ENCODE measurements around the gene PUDP. TPM values are rescaled to one million over a fixed set of nuclear protein-coding genes. Genes with fewer than 3 reads are reported as not detected.

PUDP gene
- polyA plus RNA-seq, 1 donor from 2014 or later, result 18.2 TPM

- no peak overlapping the region for H3K4me2 ChIP-seq (ENCODE audit: low read length)
- no peaks in the 10 kb centered on the region for H4K20me1 ChIP-seq (ENCODE audit: insufficient read depth)
- no peaks in the 10 kb centered on the region for H3K79me2 ChIP-seq (replicated peaks; ENCODE audit: insufficient read depth, low read length)
- no peaks in the 10 kb centered on the region for H3K27me3 ChIP-seq (ENCODE audit: insufficient read depth, low read depth, low read length)
- H2AFZ ChIP-seq (ENCODE audit: low read depth, low read length), result no peak overlapping the region
- no peak for TF ChIP-seq MXI1 (conservative IDR thresholded peaks at IDR 0.05; ENCODE audit: poor library complexity, severe bottlenecking)
- no peak for TF ChIP-seq CTCF (IDR thresholded peaks at IDR 0.05; ENCODE audit: poor library complexity, severe bottlenecking)
- TF ChIP-seq RAD21 (conservative IDR thresholded peaks at IDR 0.05), result no peak
- TF ChIP-seq EZH2 (IDR thresholded peaks at IDR 0.05; ENCODE audit: borderline replicate concordance, insufficient read depth, low read length, poor library complexity, severe bottlenecking), result no peak
- TF ChIP-seq REST (IDR thresholded peaks at IDR 0.05; ENCODE audit: borderline replicate concordance), result no peak
- TF ChIP-seq POLR2AphosphoS5 (IDR thresholded peaks at IDR 0.05), result no peak
- no peak for TF ChIP-seq EP300 (conservative IDR thresholded peaks at IDR 0.05; ENCODE audit: poor library complexity, severe bottlenecking)
- no peak for TF ChIP-seq SMC3 (conservative IDR thresholded peaks at IDR 0.05; ENCODE audit: poor library complexity)
- TF ChIP-seq TAF1 (IDR thresholded peaks at IDR 0.05; ENCODE audit: low read depth), result no peak
- no peaks in the 10 kb centered on the region for H3F3A ChIP-seq (ENCODE audit: insufficient read depth, low read length, poor library complexity, severe bottlenecking)
- H3K9me2 ChIP-seq (ENCODE audit: insufficient read depth, low read length), result no peaks in the 10 kb centered on the region
- no peaks in the 10 kb centered on the region for H3K36me3 ChIP-seq (ENCODE audit: insufficient read depth, low read length)
- H3K9me3 ChIP-seq (ENCODE audit: low read length), result no peaks in the 10 kb centered on the region
- H3K9ac ChIP-seq (ENCODE audit: low read length), result no peak overlapping the region
- H3K27ac ChIP-seq (ENCODE audit: low read length), result no peak overlapping the region
- no peak overlapping the region for H3K4me3 ChIP-seq (ENCODE audit: low read length)
These were observed 58.9 kb downstream of the PUDP start for GRCh38 chrX:7088968-7089615.

GRCh38 chrX:7086384-7086783 is 61.6 kb downstream of the PUDP start:
- Histone ChIP-seq H4K20me1 (ENCODE audit: insufficient read depth) (no peaks in the 10 kb centered on the region), H3K27ac (ENCODE audit: low read length) (no peak overlapping the region), H3K9me3 (ENCODE audit: low read length) (no peaks in the 10 kb centered on the region), H3K4me2 (ENCODE audit: low read length) (no peak overlapping the region), H3F3A (ENCODE audit: insufficient read depth, low read length, poor library complexity, severe bottlenecking) (no peaks in the 10 kb centered on the region), H3K79me2 (replicated peaks; ENCODE audit: insufficient read depth, low read length) (no peaks in the 10 kb centered on the region), H3K9me2 (ENCODE audit: insufficient read depth, low read length) (no peaks in the 10 kb centered on the region), H3K4me3 (ENCODE audit: low read length) (no peak overlapping the region), H3K27me3 (ENCODE audit: insufficient read depth, low read depth, low read length) (no peaks in the 10 kb centered on the region), H3K36me3 (ENCODE audit: insufficient read depth, low read length) (no peaks in the 10 kb centered on the region), H2AFZ (ENCODE audit: low read depth, low read length) (no peak overlapping the region), H3K9ac (ENCODE audit: low read length) (no peak overlapping the region)
- TF ChIP-seq SMC3 (conservative IDR thresholded peaks at IDR 0.05; ENCODE audit: poor library complexity) (no peak), REST (IDR thresholded peaks at IDR 0.05; ENCODE audit: borderline replicate concordance) (no peak), POLR2AphosphoS5 (IDR thresholded peaks at IDR 0.05) (no peak), RAD21 (conservative IDR thresholded peaks at IDR 0.05) (no peak), EP300 (conservative IDR thresholded peaks at IDR 0.05; ENCODE audit: poor library complexity, severe bottlenecking) (no peak), TAF1 (IDR thresholded peaks at IDR 0.05; ENCODE audit: low read depth) (no peak), EZH2 (IDR thresholded peaks at IDR 0.05; ENCODE audit: borderline replicate concordance, insufficient read depth, low read length, poor library complexity, severe bottlenecking) (no peak), MXI1 (conservative IDR thresholded peaks at IDR 0.05; ENCODE audit: poor library complexity, severe bottlenecking) (no peak), CTCF (IDR thresholded peaks at IDR 0.05; ENCODE audit: poor library complexity, severe bottlenecking) (no peak)

All from neural cell (in vitro differentiated cells).